GM19397 (cell line): ENCODE results near the gene PFDN1.
"Not testable (repeated sequence)": the region's sequence is repeated elsewhere in the genome, so short reads cannot be mapped to it uniquely, and the experiment has no call there.

Source experiments
- ATAC-seq: cut with Tn5 transposase; IDR thresholded peaks from one replicate; pipeline ENCODE4 v1.9.1; 2021; ENCODE audit warnings: mild to moderate bottlenecking, moderate library complexity; ENCODE audit not compliant: unreplicated experiment

PFDN1 gene

GRCh38 chr5:140302786-140303639 is at the start of gene PFDN1:
Gene PFDN1, minus strand, starts transcription at chr5:140303101. Its CDS starts 28 bp downstream, at chr5:140303073.
- peak; percentile 97 for ATAC-seq

GRCh38 chr5:140351609-140352334 is 48.9 kb upstream of the PFDN1 start:
- ATAC-seq = no peak

- no peak for ATAC-seq
Observed at GRCh38 chr5:140349244-140349643, 46.3 kb upstream of the PFDN1 start.

GRCh38 chr5:140348104-140348503 is 45.2 kb upstream of the PFDN1 start:
- ATAC-seq = no peak

- no peak for ATAC-seq
Observed at GRCh38 chr5:140347360-140347759, 44.5 kb upstream of the PFDN1 start.

GRCh38 chr5:140346348-140347221 is 43.7 kb upstream of the PFDN1 start, which contains the start of gene HBEGF:
Gene HBEGF, minus strand, starts transcription at chr5:140346603. Its CDS starts 275 bp downstream, at chr5:140346328.
- ATAC-seq = peak; percentile 75

- peak; percentile 15 for ATAC-seq
Observed at GRCh38 chr5:140345919-140346347, 43.0 kb upstream of the PFDN1 start.

GRCh38 chr5:140344683-140345423 is 42.0 kb upstream of the PFDN1 start:
- no peak for ATAC-seq

GRCh38 chr5:140343849-140344248 is 40.9 kb upstream of the PFDN1 start:
- ATAC-seq = not testable (repeated sequence)

GRCh38 chr5:140342896-140343295 is 40.0 kb upstream of the PFDN1 start:
- ATAC-seq = no peak

GRCh38 chr5:140342287-140342686 is 39.4 kb upstream of the PFDN1 start:
- no peak for ATAC-seq

- ATAC-seq = no peak
Observed at GRCh38 chr5:140341591-140341990, 38.7 kb upstream of the PFDN1 start.

GRCh38 chr5:140340605-140341121 is 37.8 kb upstream of the PFDN1 start:
- ATAC-seq = no peak

GRCh38 chr5:140339636-140340035 is 36.7 kb upstream of the PFDN1 start:
- ATAC-seq = no peak

- no peak for ATAC-seq
Observed at GRCh38 chr5:140338908-140339307, 36.0 kb upstream of the PFDN1 start.

- no peak for ATAC-seq
Observed at GRCh38 chr5:140338336-140338735, 35.4 kb upstream of the PFDN1 start.

- no peak for ATAC-seq
Observed at GRCh38 chr5:140337880-140338279, 35.0 kb upstream of the PFDN1 start.

GRCh38 chr5:140336388-140336787 is 33.5 kb upstream of the PFDN1 start:
- no peak for ATAC-seq

- no peak for ATAC-seq
Observed at GRCh38 chr5:140331638-140332037, 28.7 kb upstream of the PFDN1 start.
